Medulla oblongata (tissue), 1 donor: ENCODE results near the gene SLC49A3.
"Not testable (repeated sequence)": the region's sequence is repeated elsewhere in the genome, so short reads cannot be mapped to it uniquely, and the experiment has no call there.

Experiments
- DNase-seq: peaks from one replicate; pipeline ENCODE4 v3.0.0-alpha.2; 2015; ENCODE audit errors: extremely low spot score

The SLC49A3 gene

DNA sequence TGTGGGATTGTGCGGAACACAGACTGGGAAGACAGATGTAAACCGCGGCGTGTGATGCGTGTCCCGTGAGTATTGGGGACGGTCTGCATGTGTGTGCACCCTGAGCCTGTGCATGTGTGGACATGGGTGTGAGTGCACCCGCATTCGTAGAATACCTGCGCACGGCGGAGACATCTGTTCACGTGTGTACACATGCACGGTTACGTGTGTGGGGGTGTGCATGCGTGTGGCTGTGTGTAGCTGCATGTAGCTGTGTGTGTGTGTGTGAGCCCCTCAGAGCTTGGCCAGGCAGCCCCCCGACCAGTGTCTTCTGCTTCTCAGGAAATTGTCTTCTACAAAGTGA lies 34.5 kb downstream of the SLC49A3 start:
- DNase-seq: no peak

GRCh38 chr4:653831-654502 lies 35.0 kb downstream of the SLC49A3 start:
- DNase-seq: no peak

GRCh38 chr4:653080-653821 lies 35.7 kb downstream of the SLC49A3 start:
- peak; percentile 49 for DNase-seq

DNA sequence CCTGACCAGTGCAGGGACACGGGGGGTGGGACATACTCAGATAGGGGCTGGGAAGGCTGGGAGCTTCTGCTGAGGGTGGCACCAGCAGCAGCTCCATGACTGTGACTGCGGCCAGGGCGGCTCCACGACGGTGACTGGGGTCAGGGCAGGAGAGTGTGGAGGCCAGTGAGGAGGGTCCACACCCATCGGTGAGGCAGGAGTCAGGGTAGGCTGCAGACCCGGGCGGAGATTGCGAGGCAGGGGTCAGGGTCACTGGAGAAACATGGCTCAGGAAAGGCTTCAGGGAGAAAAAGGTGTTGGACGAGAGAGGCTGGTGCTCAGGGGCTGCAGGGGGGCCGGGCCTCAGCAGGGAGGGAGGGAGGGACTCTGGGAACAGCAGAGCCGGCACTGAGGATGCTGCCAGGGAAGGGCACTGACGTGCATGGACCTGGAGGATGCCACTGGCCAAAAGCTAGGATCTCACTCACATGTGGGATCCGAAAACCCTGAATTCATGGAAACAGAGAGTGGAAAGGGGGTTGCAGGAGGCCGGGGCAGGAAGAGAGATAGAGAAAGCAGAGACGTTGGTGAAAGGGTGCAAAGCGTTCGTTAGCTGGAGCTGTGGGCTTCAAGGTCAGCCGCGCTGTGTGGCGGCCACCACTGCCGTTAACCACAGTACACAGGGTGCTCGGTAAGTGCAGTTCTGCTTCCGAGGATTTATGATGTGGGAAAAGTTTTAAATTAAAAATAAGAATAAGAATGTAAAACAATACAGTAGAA lies 36.9 kb downstream of the SLC49A3 start:
- no peak for DNase-seq

DNA sequence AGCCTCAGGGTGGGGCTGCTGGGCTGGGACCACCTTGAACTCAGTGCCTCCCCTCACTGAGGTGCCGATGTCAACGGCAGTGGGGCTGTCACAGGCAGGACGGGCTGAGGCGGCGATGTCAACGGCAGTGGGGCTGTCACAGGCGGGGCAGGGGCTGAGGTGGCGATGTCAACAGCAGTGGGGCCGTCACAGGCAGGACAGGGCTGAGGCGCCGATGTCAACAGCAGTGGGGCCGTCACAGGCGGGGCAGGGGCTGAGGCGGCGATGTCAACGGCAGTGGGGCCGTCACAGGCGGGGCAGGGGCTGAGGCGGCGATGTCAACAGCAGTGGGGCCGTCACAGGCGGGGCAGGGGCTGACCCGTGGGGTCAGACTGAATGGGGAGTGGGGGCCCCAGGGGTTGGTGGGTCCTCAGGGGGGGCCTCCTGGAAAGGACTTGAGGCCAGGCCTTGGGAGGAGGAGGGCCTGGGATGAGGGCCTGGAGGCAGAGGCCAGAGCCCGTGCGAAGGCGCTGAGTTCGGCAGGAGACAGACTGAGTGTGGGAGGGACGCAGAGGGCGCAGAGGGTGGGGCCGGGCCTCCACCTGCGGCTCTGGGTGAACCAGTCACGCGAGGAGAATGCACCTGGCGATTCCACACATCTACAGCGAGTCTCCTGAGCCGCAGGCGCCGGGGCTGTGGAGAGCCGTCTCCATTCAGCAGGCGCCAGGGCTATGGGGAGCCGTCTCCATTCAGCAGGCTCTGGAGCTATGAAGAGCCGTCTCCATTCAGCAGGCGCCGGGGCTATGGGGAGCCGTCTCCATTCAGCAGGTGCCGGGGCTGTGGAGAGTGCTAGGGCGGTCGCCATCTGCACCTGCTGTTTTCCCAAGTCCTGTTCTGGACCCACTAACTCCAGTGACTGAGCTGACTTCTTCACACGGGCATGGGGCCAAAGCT lies 37.7 kb downstream of the SLC49A3 start:
- peak; percentile 86 for DNase-seq

GRCh38 chr4:650461-650860 lies 38.5 kb downstream of the SLC49A3 start:
- no peak for DNase-seq

DNA sequence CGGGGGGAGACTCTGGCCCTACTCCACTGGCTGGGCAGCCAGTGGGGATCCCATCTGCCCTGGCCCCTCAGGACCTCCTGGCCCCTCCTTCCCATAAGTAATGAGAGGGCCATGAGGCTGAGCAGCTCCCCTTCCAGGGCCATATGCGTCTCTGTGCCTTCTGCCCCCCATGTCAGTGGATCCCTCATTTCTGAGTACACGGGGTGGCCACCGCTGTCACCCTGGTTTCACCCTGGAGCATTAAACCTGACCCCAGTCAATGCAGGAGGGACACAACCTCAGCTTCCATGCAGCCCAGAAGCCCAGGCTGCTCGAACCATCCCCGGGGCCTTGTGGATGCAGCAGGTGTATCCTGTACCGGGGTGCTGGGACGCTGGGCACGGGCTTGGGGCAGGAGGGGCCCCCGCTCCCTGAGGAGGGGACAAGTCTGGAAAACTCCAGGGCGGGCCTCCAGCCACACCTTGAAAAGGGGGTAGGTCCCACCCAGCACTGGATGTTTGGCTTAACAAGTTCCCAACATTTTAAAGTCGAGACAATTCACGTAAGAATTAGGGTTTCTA lies 39.1 kb downstream of the SLC49A3 start:
- no peak for DNase-seq

- DNase-seq: no peak
Measured at GRCh38 chr4:649293-649625, 39.7 kb downstream of the SLC49A3 start.

DNA sequence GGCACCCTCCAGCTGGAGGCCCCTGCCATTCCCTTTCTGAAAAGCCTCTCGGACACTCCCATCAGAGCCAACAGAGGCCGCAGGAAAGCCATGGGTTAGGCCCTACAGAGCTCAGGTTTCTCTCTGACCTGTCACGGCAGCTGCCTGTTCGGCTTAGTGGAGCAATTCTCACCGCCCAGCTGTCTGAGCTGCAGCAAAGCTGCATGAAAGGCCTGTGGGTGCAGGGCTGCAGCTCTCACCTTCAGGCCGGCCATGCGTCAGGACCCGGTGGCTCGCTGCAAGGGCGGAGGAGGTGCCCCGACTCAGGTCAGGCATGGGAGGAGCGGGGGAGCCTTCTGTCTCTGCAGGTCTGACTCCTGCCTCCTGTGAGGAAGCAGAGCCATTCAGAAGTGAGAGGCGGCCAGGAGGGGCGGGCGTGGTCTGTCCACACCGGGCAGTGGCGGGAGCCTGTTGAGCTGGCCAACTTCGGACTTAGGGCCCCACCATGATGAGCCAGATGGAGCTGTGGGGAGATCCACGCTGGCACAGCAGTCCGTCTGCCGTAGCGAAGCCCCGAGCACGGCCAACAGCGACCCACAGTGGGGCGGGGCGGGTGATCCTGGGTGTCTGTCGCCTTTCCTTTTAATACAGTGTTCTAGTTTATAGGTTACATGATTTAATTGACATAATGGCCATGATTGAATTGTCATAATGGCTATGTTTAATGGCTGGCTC lies 40.2 kb downstream of the SLC49A3 start:
- no peak for DNase-seq

- DNase-seq: no peak
Measured at GRCh38 chr4:647481-647880, 41.5 kb downstream of the SLC49A3 start.

DNA sequence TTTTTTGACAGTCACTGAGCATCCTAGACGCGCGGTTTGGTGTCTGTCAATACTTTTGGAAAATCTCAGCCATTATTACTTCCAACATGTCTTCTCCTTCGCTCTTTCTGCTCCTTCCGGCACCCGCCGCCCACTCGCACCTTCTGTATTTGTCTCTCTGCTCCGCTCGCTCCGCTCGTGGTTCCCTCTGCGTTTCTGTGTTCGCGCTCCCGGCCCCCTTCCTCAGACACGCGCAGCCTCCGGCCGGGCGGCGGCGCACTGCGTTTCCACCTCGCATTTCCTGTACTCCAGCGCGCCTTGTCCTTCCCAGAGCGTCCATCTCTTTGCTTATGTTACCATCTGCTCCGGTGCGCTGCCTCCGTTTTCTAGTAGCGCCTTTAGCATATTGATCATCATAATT lies 42.5 kb downstream of the SLC49A3 start:
- DNase-seq: no peak

- not testable (repeated sequence) for DNase-seq
Measured at GRCh38 chr4:642366-642765, 46.6 kb downstream of the SLC49A3 start.

DNA sequence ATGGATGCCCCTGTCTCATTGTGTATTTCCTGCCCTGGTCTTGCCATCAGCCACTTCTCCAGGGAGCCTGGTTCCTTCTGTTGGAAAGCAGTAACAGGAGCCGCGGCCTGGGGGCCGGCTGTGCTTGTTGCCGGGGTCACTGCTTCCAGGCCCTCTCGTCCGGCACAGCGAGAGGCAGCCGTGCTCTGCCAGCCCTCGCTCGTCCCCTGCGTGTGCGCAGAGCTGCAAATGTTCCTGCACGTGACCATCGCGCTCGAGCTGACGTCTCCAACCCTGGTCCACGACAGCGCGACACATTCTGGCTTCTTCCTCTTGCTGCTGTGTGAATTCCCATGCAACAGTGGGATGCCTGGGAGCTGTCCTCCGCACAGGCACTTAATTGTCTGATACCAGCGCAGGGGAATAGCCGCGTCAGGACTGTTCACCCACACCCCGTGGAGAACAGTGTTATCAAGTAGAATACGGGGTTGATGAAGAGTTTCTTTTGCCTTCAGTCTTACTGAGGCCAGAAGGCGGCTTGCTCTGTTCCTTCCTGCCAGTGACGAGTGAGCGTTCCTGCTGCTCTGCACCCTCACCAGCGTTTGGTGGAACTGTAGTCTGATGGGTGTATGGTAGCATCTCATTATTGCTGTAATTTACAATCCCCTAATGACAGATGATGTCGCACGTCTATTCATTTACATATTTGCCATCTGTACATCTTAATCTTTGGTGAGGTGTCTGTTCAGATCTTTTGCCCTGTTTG lies 51.2 kb downstream of the SLC49A3 start:
- DNase-seq: peak; percentile 36

DNA sequence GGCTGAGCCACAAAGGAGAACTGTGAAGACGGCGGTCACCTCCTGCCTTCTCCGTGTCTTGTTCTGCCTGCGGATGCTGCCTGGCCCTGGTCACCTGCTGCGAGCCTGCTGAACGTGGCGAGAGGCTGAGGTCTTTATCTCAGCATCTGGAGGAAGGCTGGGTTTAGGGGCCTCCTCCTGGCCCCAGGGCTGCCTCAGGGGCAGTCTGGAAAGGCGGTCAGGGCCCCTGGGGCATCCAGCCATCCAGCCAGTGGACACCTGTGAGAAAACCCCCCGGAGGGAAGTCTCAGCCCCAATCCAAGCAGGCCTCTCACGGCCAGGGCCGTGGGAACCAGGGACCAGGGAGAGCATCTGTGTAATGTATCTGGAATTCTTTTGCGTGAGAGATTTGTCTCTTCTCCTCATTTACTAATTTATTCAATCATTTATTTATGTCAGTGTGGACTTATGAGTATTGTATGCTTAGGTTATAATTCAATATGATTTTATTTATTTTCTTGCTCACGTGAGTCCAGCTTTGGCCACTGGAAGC lies 52.3 kb downstream of the SLC49A3 start:
- DNase-seq: no peak

DNA sequence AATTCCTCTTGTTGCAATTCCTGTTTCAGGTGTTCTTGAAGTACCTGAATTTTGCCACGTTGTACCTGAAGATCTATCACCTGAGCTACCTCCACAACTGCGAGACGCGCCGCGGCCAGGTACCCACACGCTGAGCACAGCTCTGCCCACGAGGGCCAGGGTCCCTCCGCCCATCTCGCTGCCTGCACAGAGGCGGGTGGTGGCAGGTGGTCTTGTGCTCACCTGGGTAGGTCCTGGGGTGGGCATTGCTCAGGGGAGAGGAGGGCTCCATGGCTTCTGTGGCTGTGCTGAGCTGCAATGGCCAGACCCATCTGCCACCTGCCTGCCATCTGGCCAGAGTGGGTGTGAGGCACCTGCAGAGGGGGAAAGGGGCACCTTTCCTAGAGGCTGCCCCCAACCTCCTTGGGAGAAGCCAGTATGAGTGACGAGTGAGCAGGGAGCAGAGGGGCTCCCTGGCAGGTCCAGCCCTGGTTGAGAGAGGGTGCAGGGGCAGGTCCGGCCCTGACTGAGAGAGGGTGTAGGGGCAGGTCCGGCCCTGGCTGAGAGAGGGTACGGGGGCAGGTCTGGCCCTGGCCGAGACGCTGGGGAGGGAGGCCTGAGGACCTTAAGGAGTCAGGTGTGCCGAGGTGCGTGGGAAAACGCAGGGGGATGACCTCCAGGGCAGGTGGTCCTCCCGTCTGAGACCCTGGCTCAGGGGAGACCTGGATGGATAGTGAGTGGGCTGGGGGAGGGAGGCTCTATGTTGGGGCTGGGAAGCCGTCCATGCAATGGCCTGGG lies 52.9 kb downstream of the SLC49A3 start:
- no peak for DNase-seq

DNA sequence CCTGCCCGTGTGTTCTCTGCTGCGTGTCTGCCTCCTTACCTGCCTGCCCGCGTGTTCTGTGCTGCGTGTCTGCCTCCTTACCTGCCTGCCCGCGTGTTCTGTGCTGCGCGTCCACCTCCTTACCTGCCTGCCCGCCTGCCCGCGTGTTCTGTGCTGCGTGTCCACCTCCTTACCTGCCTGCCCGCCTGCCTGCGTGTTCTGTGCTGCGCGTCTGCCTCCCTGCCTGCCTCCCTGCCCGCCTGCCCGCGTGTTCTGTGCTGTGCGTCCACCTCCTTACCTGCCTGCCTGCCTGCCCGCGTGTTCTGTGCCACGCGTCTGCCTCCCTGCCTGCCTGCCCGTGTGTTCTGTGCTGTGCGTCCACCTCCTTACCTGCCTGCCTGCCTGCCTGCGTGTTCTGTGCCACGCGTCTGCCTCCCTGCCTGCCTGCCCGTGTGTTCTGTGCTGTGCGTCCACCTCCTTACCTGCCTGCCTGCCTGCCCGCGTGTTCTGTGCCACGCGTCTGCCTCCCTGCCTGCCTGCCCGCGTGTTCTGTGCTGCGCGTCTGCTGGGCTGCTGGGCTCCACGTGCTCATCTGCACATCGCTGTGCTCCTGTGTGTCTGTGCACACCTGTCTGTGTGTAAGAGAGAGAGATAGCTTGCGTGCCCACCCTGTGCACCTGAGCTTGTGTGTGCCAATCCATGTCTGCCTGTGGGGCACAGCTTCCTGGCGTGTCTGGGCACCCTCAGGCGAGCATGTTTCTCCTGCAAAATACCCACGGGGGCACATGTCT lies 53.7 kb downstream of the SLC49A3 start:
- DNase-seq: not testable (repeated sequence)

DNA sequence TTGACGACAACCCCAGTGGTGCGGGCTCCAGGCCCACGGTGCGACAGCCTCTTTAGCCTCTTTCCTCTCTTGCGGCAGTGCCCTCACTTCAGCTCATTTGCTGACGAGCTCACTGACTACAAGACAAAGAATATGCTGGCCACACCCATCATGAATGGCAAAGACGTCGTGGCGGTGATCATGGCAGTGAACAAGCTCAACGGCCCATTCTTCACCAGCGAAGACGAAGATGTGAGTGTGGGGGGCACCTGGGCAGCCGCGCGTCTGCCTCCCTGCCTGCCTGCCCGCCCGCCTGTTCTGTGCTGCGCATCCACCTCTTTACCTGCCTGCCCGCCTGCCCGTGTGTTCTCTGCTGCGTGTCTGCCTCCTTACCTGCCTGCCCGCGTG lies 54.4 kb downstream of the SLC49A3 start:
- DNase-seq: no peak

- no peak for DNase-seq
Measured at GRCh38 chr4:633976-634598, 54.9 kb downstream of the SLC49A3 start.
